HG02981 (cell line): ENCODE data around the gene CLCN2.

Source experiments
- ATAC-seq: cut with Tn5 transposase; IDR thresholded peaks from one replicate; pipeline ENCODE4 v1.9.1; 2021; ENCODE audit warnings: mild to moderate bottlenecking, moderate library complexity; ENCODE audit not compliant: unreplicated experiment

The CLCN2 gene

GRCh38 chr3:184300378-184300720 lies 61.1 kb downstream of the CLCN2 start:
- no peak for ATAC-seq

- no peak for ATAC-seq
Measured at GRCh38 chr3:184299488-184300377, 61.7 kb downstream of the CLCN2 start.

GRCh38 chr3:184298759-184299487 lies 62.5 kb downstream of the CLCN2 start, which contains the start of gene PSMD2:
TSS of gene PSMD2 (plus strand) at chr3:184299241. CDS start at chr3:184299267, 26 bp downstream.
- peak; percentile 93 for ATAC-seq

- ATAC-seq, result no peak
Measured at GRCh38 chr3:184296616-184297015, 64.8 kb downstream of the CLCN2 start.
